ENCODE measurements around the gene SERPINE2.

Gene SERPINE2

GRCh38 chr2:223937535-223937934 is 101.6 kb downstream of the SERPINE2 start:
- no peak for DNase-seq

- DNase-seq = no peak
Measured at GRCh38 chr2:223936862-223937326, 102.2 kb downstream of the SERPINE2 start.

DNA sequence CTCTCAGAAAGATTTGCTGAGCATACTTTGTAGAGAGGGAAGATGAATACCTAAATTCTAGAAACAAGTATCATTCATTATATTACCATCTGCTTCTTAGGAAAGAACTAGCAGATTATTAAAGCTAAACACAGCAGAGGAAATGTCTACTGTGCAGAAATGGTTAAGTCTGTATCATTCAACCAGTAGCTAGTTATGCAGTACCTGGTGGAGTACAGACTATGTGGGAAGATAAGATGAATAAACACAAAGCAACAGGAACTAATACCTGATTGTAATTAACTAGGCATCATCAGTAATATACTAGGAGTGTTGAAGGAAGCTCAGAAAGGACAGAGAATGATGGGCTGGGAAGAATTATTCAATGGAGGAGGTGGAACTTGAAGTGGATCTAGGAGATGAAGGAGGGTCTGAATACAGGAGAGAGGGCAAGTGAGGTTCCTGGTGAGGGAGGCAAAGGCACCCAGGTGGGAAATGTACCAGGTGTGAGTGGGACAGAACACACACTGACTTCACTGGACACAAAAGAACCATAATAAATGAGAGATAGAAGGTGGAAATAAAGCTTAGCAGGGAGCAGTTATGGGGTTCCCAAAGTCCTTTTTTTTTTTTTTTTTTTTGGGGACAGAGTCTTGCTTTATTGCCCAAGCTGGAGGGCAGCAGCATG is 103.5 kb downstream of the SERPINE2 start:
- DNase-seq = no peak

- no peak for DNase-seq
Measured at GRCh38 chr2:223934870-223935269, 104.2 kb downstream of the SERPINE2 start.

DNA sequence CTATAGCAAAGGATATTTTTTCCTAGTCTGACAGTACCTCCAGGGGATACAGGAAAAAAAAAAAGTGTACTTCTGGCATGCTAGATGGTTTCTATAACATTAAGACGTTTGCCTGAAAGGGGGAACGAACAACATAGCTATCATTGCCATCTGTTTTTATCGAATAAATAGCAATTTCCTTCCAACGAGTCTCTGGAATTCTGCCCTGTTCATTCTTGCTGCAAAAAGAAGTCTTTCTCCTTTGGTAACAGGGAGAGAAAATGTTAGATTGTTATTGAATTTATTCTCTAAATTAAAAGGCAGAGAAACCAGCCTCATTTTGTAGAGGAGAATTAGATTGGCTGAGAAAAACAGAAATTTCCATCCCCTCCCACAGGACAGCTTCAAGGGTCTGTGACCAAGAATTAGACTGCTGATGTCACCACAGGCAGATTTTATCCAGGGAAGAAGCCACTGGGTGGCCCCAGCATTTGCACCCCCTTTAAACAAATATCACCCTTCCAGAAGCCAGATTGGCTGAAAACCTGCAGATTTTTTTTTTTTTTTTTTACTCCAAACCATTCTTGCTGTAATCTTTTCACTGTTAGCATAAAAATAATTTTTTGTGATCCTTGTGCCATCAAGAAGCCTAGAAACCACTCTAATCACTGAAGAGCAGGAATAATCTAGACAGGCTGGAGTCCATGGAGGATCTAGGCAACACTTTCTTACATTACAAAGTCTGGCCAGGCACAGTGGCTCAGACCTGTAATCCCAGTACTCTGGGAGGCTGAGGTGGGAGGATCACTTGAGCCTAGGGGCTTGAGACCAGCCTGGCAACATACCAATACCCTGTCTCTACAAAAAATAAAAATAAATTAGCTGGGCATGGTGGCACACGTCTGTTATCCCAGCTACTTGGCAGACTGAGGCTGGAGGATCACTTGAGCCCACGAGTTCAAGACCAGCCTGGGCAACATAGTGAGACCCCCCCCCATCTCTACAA is 106.0 kb downstream of the SERPINE2 start:
- no peak for DNase-seq

DNA sequence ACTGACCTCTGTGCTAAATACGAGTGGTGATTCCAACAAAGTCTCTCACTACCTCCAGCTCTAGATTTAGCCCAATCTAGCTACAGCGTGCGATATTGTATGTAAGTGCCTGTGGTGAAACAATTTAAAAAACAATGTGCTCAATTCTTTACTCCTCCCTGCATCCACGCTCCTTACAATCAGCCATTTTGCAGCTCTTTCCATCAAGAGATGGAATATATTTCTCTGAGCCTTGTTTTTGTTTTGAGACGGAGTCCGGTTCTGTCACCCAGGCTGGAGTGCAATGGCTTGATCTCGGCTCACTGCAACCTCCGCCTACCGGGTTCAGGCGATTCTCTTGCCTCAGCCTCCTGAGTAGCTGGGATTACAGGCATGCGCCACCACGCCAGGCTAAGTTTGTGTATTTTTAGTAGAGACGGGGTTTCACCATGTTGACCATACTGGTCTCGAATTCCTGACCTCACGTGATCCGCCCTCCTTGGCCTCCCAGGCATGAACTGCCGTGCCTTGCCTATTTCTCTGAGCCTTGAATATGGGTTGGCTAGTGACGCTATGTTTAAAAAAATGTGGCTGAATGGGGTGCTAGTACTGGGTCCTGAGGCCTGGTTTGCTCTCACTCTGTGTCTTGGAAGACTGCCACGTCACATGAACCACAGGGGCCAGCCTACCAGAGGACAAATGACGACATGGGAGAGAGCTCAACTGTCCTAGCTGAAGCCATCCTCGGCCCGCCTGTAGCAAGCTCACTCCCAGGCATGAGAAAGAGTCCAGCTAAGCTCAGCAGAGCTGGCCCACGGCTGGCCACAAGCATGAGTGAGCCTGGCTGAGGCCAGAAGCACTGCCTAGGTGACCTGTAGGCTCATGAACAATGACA is 108.7 kb downstream of the SERPINE2 start:
- no peak for DNase-seq

- no peak for DNase-seq
Measured at GRCh38 chr2:223929571-223930102, 109.4 kb downstream of the SERPINE2 start.

- DNase-seq = no peak
Measured at GRCh38 chr2:223928113-223929006, 110.7 kb downstream of the SERPINE2 start.

- DNase-seq = no peak
Measured at GRCh38 chr2:223925106-223925505, 114.0 kb downstream of the SERPINE2 start.
